Stimulated activated CD4-positive, alpha-beta T cell treated with anti-CD3 and anti-CD28 coated beads, Interleukin-15, amount 100 ng/mL, for 48 hours (primary cell): ENCODE measurements around the gene DNAAF6.
"Not testable (repeated sequence)": the region's sequence is repeated elsewhere in the genome, so short reads cannot be mapped to it uniquely, and the experiment has no call there.

Experiments used
- DNase-seq, 2 donors: peaks; one replicate each; pipeline ENCODE4 v3.0.0-alpha.2; 2020; ENCODE audit warnings: low read depth in 2 of 2

Gene DNAAF6

DNA sequence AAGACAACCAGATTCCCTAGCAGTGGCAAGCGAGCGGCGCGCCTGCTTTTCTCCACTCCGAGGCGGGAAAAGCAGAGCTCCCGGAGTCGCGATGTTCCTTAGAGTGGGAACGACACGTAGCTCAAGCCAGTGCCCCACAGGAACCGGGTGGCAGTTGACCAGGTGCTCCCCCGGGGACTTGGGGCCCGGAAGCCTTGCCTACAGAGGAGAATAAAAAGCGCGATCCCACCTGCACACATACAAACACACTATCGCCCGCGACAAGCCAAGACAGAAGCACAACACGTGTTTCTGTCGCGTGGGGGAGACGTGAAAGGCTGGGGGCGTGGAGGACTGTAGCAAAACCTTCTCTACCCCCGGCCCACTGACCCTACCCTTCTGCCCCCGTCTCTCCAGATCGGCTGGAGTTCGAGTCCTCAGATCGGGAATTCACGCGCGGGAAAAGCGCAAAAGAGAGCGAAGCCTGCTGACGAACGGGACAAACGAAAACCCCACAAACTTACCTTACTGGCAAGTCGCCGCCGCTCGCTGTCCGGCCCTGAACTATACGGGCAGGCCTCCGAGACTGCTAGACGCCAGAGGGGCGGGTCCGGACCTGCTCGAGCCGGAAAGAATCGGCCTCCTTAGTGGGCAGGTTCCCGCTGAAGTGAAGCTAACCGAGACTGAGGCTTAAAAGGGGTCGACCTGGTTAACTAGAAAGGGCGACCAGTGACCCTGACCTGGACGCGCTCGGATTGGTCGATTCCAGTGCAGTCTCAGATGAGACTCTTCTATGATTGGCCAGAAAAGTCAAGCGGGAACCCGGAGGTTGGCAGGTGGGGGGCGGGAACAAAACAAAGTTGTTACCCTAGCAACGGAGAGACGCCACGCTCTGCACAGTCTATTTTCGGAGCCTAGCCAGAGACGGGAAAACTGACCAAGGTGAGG lies at the start of gene DNAAF6, which contains the start of gene NUP62CL:
TSS of gene DNAAF6 (plus strand) at position 842 of the 927 bp plus-strand sequence. CDS start 6,265 bp downstream, outside the sequence.
TSS of gene NUP62CL (minus strand) at position 664 of the 927 bp plus-strand sequence. CDS start 31,287 bp downstream, outside the sequence.
- DNase-seq = peak; percentile 52 to 56

- DNase-seq = not testable (repeated sequence)
These were observed 48.8 kb upstream of the DNAAF6 start for GRCh38 chrX:107157618-107158017.

- no peak for DNase-seq
These were observed 39.1 kb upstream of the DNAAF6 start for GRCh38 chrX:107167163-107167921.

- no peak for DNase-seq
These were observed 38.2 kb upstream of the DNAAF6 start for GRCh38 chrX:107168257-107168656.

- no peak for DNase-seq
These were observed 37.7 kb upstream of the DNAAF6 start for GRCh38 chrX:107168712-107169111.

DNA sequence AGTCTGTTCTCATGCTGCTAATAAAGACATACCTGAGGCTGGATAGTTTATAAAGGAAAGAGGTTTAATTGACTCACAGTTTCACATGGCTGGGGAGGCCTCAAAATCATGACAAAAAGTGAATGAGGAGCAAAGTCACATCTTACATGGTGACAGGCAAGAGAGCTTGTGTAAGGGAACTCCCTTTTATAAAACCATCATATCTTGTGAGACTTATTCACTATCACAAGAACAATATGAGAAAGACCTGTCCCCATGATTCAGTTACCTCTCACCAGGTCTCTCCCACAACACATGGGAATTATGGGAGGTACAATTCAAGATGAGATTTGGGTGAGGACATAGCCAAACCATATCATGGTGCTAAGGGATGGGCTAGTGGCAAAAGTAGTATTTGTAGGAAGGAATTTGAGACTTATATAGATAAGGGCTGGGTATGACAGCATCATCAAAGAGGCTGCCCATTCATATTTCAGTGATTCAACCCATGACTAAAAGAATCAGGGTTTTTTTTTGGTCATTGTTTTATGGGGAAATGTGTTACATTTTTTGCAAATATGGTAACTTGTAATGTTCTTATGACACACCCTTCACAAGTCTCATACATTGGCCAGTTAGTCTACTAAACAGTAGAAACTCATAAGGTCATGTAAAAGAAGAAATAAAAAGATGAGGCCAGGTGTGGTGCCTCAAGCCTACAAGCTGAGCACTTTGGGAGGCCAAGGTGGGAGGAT lies 34.9 kb upstream of the DNAAF6 start:
- no peak for DNase-seq

- DNase-seq = no peak
These were observed 9.1 kb upstream of the DNAAF6 start for GRCh38 chrX:107197319-107197718.

DNA sequence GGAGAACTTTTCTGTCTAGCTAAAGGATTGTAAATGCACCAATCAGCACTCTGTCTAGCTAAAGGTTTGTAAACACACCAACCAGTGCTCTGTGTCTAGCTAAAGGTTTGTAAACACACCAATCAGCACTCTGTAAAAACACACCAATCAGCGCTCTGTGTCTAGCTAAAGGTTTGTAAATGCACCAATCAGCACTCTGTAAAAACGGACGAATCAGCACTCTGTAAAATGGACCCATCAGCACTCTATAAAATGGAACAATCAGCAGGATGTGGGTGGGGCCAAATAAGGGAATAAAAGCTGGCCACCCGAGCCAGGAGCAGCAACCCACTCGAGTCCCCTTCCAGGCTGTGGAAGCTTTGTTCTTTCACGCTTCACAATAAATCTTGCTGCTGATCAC lies 8.3 kb upstream of the DNAAF6 start:
- DNase-seq = not testable (repeated sequence)

DNA sequence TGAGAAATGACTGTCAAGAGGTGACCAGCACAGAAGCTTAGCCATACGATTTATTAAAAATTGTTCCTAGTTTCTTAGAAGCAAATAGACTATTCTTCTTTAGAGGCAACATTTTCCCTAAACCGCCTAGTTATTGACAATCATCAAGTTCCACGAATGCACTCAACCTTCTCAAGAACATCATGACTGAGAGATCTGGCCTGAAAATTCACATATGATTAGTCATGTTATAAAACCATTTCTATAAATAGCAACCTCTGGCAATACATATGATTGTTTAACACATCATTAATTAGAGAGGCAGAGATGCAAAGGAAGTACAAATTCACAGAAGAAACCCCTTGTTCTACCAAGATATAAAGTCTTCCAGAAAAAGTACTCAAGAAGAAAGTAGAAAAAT lies 6.9 kb upstream of the DNAAF6 start:
- DNase-seq = no peak

DNA sequence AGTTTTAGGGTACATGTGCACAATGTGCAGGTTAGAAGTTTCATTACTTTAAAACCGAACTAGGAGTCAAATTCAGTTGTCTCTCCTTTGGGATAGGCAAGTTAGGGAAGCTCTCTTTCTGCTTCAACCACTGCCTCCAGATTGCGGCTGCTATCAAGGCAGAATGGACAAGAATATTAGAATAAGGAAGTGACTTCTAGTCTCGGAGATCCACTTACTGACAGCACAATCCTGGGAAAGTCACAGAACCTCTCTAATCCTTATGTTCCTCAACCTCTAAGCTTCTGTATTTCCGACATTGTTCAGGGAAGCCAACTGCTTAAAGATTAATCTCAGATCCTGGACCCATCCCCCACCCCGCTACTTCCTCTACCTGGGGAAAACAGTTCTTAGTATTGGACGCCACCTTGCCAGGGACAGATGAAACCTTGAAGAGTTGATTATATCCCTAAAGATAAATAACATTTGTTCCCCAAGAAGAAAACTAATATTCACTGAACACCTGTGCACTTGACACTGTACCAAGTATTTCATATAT lies 2.3 kb upstream of the DNAAF6 start:
- no peak for DNase-seq

GRCh38 chrX:107206697-107207065 lies 270 bp downstream of the DNAAF6 start:
- no peak for DNase-seq

- DNase-seq = no peak
These were observed 678 bp downstream of the DNAAF6 start for GRCh38 chrX:107207089-107207488.

DNA sequence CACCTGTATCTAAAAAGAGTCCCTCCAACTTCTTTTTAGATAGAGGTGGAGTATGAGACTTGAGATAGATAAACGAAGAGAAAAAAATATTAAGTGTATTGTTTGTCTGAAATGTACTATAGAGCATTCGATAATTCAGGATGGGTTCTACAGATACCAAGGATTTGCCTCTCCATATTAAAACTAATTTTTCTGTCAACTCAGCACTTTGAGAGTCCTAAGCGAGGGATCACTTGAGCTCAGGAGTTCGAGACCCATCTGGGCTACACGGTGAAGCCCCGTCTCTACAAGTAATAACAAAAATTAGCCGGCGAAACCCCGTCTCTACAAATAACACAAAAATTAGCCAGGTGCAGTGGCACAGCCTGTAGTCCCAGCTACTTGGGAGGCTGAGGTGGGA lies 1.5 kb downstream of the DNAAF6 start:
- no peak for DNase-seq

- no peak for DNase-seq
These were observed 7.1 kb downstream of the DNAAF6 start for GRCh38 chrX:107213477-107213876.

GRCh38 chrX:107226757-107227156 lies 20.3 kb downstream of the DNAAF6 start:
- DNase-seq = no peak

GRCh38 chrX:107227780-107228485 lies 21.5 kb downstream of the DNAAF6 start:
- no peak for DNase-seq

DNA sequence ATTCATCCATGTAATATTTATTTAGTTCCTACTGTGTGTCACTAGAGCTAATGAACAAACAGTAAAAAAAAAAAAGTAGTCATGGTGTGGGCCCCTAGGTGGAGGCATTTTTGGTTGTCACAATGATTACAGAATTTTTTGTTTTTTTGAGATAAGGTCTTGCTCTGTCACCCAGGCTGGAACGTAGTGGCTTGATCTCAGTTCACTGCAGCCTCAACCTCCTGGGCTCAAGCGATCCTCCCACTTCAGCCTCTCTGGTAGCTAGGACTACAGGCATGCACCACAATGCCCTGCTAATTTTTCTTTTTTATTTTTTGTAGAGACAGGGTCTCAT lies 22.0 kb downstream of the DNAAF6 start:
- no peak for DNase-seq

DNA sequence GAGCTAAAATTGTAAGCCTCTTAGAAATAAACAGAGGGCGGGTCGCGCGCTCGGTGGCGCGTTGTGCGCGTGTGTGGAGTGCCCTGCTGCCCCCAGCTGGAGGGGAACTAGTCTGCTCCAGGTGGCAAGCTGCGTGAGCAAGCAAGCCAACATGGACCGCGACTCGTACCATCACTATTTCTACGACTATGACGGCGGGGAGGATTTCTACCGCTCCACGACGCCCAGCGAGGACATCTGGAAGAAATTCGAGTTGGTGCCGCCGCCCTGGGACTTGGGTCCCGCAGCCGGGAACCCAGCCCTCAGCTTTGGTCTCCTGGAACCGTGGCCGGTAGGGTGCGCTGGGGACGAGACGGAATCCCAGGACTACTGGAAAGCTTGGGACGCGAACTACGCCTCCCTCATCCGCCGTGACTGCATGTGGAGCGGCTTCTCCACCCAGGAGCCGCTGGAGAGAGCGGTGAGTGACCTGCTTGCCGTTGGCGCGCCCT lies 66.1 kb downstream of the DNAAF6 start:
- DNase-seq = no peak

DNA sequence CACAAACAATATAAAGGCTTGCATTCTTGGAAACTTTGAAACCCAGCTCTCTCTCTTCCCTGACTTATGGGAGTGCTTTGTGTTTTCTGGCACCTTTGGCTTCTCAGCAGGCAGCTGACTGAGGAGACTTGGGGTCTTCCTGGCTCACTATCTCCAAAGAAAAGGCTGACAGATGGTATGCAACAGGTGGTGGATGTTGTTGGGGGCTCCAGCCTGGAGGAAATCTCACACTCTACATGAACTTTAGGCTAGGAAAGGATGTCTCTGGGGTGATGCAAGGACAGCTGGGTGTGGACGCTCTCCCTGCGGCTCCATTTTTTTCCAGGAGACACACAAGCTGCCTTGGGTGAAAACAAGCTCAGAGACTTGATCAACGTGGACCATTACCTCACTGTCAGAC lies 67.4 kb downstream of the DNAAF6 start:
- DNase-seq = no peak

- DNase-seq = no peak
These were observed 82.3 kb downstream of the DNAAF6 start for GRCh38 chrX:107288676-107289075.

DNA sequence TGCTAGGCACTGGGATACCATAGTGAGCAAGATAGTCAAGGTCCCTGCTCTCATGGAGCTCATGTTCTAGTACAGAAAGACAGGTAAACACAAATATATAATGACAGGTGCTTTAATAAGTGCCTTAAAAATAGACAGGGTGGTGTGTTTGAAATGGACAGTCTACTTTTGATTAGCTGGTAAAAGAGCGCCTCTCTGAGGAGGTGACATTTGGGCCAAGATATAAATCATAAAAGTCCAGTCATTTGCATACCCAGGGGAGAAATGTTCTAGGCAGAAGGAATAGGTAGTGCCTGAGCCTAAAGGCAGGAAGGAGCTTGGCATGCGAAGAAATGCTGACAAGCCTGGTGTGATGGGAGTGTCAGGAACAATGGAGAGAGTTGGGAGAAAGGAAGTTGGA lies 83.6 kb downstream of the DNAAF6 start:
- DNase-seq = no peak
